ENCODE measurements around the gene ELF1.

DNA sequence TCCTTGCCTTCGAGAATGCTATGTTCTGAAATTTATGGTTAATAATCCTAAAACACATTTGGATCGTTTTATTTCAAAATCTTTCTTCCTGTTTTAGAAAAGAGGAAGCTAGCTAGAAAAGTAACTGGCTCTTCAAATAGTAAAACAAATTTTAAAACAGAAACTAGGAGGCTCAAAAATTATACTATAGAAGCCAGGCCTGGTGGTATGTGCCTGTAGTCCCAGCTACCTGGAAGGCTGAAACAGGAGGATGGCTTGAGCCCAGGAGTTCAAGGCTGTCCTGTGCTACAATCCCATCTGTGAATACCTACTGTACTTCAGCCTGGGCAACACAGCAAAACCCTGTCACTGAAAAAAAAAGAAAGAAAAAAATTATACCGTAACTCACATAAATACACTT lies 57.9 kb downstream of the ELF1 start:
- TF ChIP-seq, protein P1, sequence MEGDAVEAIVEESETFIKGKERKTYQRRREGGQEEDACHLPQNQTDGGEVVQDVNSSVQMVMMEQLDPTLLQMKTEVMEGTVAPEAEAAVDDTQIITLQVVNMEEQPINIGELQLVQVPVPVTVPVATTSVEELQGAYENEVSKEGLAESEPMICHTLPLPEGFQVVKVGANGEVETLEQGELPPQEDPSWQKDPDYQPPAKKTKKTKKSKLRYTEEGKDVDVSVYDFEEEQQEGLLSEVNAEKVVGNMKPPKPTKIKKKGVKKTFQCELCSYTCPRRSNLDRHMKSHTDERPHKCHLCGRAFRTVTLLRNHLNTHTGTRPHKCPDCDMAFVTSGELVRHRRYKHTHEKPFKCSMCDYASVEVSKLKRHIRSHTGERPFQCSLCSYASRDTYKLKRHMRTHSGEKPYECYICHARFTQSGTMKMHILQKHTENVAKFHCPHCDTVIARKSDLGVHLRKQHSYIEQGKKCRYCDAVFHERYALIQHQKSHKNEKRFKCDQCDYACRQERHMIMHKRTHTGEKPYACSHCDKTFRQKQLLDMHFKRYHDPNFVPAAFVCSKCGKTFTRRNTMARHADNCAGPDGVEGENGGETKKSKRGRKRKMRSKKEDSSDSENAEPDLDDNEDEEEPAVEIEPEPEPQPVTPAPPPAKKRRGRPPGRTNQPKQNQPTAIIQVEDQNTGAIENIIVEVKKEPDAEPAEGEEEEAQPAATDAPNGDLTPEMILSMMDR (IDR thresholded peaks at IDR 0.05) = no peak
- TF ChIP-seq POLR2AphosphoS5 (IDR thresholded peaks at IDR 0.05; ENCODE audit: low read depth, low read length) (no peak), TCF7L2 (IDR thresholded peaks at IDR 0.05; ENCODE audit: low read depth, low read length) (no peak), SIN3A (IDR thresholded peaks at IDR 0.05; ENCODE audit: borderline replicate concordance, insufficient read depth, low read depth, low read length) (no peak)
- TF ChIP-seq, protein P2, sequence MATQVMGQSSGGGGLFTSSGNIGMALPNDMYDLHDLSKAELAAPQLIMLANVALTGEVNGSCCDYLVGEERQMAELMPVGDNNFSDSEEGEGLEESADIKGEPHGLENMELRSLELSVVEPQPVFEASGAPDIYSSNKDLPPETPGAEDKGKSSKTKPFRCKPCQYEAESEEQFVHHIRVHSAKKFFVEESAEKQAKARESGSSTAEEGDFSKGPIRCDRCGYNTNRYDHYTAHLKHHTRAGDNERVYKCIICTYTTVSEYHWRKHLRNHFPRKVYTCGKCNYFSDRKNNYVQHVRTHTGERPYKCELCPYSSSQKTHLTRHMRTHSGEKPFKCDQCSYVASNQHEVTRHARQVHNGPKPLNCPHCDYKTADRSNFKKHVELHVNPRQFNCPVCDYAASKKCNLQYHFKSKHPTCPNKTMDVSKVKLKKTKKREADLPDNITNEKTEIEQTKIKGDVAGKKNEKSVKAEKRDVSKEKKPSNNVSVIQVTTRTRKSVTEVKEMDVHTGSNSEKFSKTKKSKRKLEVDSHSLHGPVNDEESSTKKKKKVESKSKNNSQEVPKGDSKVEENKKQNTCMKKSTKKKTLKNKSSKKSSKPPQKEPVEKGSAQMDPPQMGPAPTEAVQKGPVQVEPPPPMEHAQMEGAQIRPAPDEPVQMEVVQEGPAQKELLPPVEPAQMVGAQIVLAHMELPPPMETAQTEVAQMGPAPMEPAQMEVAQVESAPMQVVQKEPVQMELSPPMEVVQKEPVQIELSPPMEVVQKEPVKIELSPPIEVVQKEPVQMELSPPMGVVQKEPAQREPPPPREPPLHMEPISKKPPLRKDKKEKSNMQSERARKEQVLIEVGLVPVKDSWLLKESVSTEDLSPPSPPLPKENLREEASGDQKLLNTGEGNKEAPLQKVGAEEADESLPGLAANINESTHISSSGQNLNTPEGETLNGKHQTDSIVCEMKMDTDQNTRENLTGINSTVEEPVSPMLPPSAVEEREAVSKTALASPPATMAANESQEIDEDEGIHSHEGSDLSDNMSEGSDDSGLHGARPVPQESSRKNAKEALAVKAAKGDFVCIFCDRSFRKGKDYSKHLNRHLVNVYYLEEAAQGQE (IDR thresholded peaks at IDR 0.05; ENCODE audit: insufficient read depth in 1 of 2, low read depth in 2 of 2, low read length in 1 of 2) = no peak

Data from Panc1 (cell line).